Measurements from ENCODE around the gene WDR18.
A peak's percentile ranks its signal among the peaks of the same experiment; 100 is the strongest.

The WDR18 gene

DNA sequence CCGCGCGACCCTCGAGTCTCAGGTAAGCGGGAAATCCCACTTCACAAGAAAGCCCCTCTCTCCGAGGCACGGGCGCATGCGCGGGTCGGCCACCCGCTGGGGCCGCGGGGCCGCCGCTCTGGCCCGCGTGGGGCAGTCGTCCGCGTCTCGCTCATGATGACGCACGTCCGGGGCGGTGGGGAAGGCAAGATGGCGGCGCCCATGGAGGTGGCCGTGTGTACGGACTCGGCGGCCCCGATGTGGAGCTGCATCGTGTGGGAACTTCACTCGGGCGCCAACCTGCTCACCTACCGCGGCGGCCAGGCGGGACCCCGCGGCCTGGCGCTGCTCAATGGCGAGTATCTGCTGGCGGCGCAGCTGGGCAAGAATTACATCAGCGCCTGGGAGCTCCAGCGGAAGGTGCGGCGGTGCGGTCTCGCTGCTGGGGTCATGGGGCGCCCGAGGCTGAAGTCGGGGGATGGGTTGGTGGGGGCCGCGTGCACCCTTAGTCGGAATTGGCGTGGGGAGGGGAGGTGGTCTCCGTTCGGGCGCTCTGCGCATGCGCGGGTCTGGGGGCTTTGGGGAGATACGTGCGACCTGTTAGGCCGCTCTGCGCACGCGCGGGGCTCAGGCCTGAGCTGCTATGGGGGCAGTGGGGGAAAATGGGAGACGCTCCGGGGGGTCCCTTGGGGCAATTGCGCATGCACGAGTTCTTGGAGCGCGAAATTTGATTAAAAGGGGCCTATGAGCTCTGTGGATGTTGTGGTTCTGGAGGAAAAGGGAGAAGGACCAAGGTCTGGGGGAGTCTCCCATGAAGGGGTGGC is at the start of gene WDR18:
Gene WDR18, plus strand, starts transcription at position 181 of the 803 bp plus-strand sequence. Its CDS starts 9 bp downstream, at position 190.
- peak; percentile 92 for DNase-seq

DNA sequence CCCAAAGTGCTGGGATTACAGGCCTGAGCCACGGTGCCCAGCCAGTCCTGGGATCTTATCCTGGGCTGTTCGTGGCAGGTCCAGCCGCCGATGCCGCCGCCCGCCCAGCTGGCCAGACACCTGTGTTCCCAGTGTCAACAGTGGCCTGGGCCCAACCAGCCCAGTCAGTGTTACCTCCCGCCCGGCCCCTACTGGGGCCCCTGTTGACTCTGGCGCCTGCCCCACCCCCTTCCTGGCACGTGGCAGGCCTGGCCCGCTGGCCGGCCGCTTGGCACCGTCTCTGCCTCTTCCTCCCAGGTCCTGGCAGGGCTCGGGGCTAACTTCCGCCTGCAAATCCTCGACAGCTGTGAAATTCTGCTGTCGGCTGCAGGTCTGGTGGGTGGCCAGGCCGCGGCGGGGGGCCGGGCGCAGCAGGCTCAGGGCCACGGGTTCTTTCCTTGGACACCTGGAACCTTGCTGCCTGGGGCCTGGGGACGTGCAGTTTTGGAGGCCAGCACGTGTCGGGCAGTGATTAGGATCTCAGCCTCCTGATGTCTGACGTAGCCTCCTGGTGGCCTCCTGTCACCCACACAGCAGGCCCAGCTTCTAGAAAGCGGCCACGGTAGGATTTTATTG is 49.2 kb upstream of the WDR18 start:
- DNase-seq = no peak

GRCh38 chr19:936175-936546 is 48.0 kb upstream of the WDR18 start:
- no peak for DNase-seq

GRCh38 chr19:937259-937694 is 46.9 kb upstream of the WDR18 start:
- DNase-seq = peak; percentile 38

- no peak for DNase-seq
Observed at GRCh38 chr19:938233-938923, 45.8 kb upstream of the WDR18 start.

GRCh38 chr19:939439-939838 is 44.7 kb upstream of the WDR18 start:
- no peak for DNase-seq

DNA sequence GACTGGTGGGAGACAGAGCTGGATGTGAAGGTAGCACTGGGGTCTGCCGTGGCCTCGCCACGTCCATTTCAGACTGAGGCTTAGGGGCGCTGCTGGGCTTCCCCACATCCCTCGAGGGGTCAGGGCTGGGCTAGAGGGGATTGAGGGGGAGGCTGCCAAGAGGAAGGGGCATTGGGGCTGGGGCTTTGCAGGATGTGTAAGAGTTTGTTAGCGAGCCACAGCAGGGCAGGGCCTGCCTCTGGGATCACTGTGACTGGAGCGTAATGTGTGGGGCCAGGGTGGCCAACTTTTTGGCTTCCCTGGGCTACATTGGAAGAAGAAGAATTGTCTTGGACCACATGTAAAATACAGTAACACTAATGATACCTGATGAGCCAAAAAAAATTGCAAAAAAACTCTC is 44.2 kb upstream of the WDR18 start:
- no peak for DNase-seq

- peak; percentile 55 for DNase-seq
Observed at GRCh38 chr19:940591-941291, 43.4 kb upstream of the WDR18 start.

DNA sequence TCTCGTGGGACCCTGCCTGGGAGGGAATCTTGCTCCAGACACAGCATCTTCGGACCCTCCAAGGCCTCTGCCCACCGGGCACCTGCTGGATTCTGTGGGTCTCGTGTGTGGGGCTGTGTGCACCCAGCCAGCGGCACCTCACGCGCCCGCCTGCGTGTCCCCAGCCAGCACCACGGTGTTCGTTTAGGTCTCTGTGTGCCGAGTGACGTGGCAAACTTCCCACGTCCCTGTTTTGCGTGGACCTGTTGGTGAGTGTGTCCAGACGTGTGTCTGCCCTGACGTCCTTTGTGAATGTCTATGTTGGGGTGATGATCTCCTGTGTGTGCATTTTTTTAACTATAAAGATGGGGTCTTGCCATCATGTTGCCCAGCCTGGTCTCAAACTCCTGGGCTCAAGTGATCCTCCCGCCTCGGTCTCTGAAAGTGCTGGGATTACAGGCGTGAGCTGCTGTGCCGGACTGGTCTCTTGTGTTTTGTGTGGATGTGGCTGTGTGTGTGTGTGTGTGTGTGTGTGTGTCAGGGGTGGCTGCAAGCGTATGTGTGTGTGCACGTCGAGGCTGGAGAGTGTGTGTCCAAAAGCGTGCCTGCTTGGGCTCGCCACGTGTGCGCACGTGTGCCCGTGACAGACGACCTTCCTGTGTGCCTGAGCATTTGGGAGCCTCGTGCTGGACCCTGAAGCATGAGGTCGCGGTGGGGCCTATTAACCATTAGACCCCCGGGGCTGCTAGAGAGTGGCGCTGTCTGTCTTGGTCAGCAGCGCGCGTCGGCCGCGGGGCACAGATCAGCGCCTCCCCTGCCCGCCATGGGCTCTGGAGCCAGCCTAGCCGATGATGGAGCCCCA is 42.6 kb upstream of the WDR18 start:
- DNase-seq = no peak

DNA sequence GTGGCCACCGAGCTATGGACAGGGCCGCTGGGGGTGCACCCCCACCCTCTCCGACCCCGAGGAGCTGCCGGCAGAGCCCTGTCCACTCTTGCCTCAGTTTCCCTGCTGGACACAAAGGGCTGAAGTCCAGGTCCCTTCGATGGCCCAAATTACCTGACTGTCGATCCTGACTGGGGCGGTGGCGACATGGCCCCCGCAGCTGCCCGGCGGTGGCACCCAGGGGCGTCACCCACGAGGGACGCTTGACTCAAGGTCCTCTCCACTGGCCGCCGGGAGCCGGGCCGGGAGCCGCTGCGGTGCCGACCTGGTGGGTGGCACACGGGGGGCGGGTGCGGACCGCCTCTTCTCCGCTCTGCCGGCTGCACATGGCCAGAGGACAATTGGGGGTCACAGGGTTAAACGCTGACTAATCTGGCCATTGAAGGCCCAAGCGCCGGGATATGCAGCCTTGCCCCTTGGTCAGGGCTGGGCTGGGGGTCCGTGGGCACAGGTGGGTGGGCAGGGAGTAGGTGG is 42.0 kb upstream of the WDR18 start:
- DNase-seq = no peak

GRCh38 chr19:943551-944170 is 40.5 kb upstream of the WDR18 start:
- no peak for DNase-seq

- DNase-seq = no peak
Observed at GRCh38 chr19:944171-944567, 40.0 kb upstream of the WDR18 start.

GRCh38 chr19:944663-945241 is 39.4 kb upstream of the WDR18 start:
- DNase-seq = no peak

- DNase-seq = no peak
Observed at GRCh38 chr19:945401-946252, 38.5 kb upstream of the WDR18 start.

DNA sequence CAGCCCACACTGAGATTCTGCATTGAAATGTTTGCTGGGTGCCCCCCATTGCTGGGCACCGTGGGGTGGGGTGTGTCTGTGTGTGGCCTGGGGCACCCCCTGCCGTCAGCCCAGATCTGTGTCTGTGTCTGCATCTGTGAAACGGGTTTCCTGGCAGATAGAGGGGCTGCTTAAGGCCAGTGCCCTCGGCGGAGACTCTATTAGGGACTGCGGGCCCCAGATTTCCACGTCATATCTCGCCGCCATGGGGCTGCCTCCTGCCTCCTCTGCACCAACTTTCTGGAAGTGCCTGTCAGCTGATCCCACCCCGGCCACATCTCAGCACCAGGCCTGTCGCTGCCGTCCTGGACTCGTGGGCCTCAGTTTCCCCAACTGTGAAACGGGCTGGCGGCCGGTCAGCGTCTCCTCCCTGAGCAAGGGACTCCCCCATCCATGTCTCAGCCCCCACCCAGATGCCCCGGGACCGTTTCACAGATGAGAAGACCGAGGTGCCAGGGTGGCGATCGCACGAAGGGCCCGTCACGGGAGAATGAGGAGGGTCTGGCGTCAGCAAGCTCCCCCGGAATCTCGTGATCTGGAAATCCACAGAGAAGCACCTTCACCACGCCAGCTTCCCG is 36.9 kb upstream of the WDR18 start:
- DNase-seq = no peak

- DNase-seq = no peak
Observed at GRCh38 chr19:947707-948539, 36.2 kb upstream of the WDR18 start.

GRCh38 chr19:948842-949496 is 35.2 kb upstream of the WDR18 start:
- DNase-seq = no peak

DNA sequence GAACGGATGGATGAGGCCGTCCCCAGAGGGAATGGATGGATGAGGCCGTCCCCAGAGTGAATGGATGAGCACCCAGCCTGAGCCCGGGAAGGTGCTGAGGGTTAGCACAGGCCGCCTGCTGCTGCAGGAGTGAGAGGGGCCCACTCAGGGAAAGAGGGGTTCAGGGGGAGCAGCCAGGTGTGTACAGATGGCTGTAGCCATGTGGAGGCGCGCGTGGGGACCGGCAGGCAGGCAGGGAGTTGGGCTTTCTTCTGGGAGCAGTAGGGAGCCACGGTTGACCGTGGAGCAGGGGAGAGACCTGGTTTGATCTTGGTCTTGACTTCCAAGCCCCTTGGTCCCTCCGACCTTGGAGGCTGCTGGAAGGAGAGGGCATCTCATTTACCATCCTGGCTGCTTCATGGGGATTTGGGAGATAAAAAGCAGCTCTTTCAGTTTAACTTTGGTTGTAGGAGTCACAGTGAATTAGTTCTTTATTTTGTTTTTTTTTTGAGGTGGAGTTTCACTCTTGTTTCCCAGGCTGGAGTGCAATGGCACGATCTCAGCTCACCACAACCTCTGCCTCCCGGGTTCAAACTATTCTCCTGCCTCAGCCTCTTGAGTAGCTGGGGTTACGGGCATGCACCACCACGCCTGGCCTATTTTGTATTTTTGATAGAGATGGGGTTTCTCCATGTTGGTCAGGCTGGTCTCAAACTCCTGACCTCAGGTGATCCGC is 33.6 kb upstream of the WDR18 start:
- no peak for DNase-seq

All from stimulated activated CD4-positive, alpha-beta T cell treated with anti-CD3 and anti-CD28 coated beads, Interleukin-1b, Interleukin-23, amount 100 ng/mL, for 48 hours (primary cell).